Duodenal mucosa (tissue), 2 donors: ENCODE measurements around the gene MCTP1.

Source experiments
- H3K27ac ChIP-seq: one replicate; pipeline ENCODE4 v1.7.0; 2013; ENCODE audit warnings: low read depth, low read length
- H3K27me3 ChIP-seq, 2 donors: one replicate each; pipeline ENCODE4 v1.7.0; 2013; ENCODE audit warnings: low read length in 2 of 2, control low read depth in 1 of 2; ENCODE audit not compliant: insufficient read depth in 2 of 2, control insufficient read depth in 1 of 2
- H3K36me3 ChIP-seq, 2 donors: one replicate each; pipeline ENCODE4 v1.7.0; 2013; ENCODE audit warnings: low read length in 2 of 2, control low read depth in 1 of 2; ENCODE audit not compliant: insufficient read depth in 2 of 2, control insufficient read depth in 1 of 2
- H3K4me1 ChIP-seq, 2 donors: one replicate each; pipeline ENCODE4 v1.7.0; 2013; ENCODE audit warnings: low read length in 2 of 2, control low read depth in 1 of 2; ENCODE audit not compliant: insufficient read depth in 2 of 2, control insufficient read depth in 1 of 2
- H3K4me3 ChIP-seq, 2 donors: one replicate each; pipeline ENCODE4 v1.7.0; 2013; ENCODE audit warnings: low read length in 2 of 2, low read depth in 1 of 2
- H3K9ac ChIP-seq, 2 donors: one replicate each; pipeline ENCODE4 v1.7.0; 2013; ENCODE audit warnings: low read length in 2 of 2, low read depth in 1 of 2
- H3K9me3 ChIP-seq, 2 donors: one replicate each; pipeline ENCODE4 v1.7.0; 2013; ENCODE audit warnings: low read length in 2 of 2, control low read depth in 1 of 2; ENCODE audit not compliant: control insufficient read depth in 1 of 2

MCTP1 gene

DNA sequence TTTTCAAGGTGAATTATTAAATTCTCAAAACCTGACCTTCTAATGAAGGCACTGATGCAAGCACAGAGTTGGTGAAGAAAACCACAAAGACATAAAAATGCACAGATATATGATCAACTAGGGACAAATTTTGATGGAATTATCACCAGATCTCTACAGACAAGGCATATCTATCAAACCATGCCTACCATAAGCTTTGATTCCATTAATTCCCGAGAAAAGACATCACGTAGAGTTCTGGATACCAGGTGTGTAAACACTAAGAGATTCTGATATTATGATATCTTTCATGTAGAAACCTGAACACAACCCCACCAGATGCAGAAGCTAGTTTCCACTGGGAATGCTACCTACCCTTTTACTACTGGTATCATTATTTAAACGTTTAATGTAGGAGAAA, 525.9 kb downstream of the MCTP1 start:
- Histone ChIP-seq H3K4me3 (no peak overlapping the region), H3K27ac (no peak overlapping the region), H3K36me3 (no peaks in the 10 kb centered on the region), H3K9ac (no peak overlapping the region), H3K9me3 (no peaks in the 10 kb centered on the region), H3K4me1 (no peaks in the 10 kb centered on the region), H3K27me3 (no peaks in the 10 kb centered on the region)

DNA sequence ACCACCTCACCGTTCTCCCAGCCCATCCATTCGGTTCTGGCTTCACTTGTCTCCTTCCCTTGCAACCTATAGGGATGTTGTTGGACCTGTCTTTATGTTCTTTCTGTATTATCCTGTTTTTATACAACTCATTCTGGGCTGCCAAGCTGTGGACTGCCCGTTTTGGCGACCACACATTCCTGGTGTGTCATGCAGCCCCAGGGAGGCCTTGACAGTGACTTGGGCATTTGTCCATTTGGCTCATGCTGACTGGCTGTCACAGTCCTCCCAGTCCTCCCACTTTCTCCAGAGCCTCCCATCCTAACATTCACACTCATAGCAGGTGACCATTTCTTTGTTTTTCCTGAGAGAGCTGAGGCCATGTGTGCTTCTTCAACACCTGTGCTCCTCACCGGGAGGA, 530.1 kb downstream of the MCTP1 start:
- no peak overlapping the region for H3K9ac ChIP-seq

GRCh38 chr5:94751460-94751859, 533.4 kb downstream of the MCTP1 start:
- Histone ChIP-seq H3K9me3 (no peaks in the 10 kb centered on the region), H3K36me3 (no peaks in the 10 kb centered on the region), H3K4me3 (no peak overlapping the region), H3K9ac (no peak overlapping the region), H3K4me1 (no peaks in the 10 kb centered on the region), H3K27ac (no peak overlapping the region), H3K27me3 (no peaks in the 10 kb centered on the region)

More for the DNA sequence above, 530.1 kb downstream of the MCTP1 start:
- Histone ChIP-seq H3K27me3 (no peaks in the 10 kb centered on the region), H3K36me3 (no peaks in the 10 kb centered on the region), H3K4me1 (no peaks in the 10 kb centered on the region), H3K27ac (no peak overlapping the region), H3K9me3 (no peaks in the 10 kb centered on the region), H3K4me3 (no peak overlapping the region)

GRCh38 chr5:94750681-94751080, 534.2 kb downstream of the MCTP1 start:
- Histone ChIP-seq H3K36me3 (no peaks in the 10 kb centered on the region), H3K4me1 (no peaks in the 10 kb centered on the region), H3K9me3 (no peaks in the 10 kb centered on the region), H3K9ac (no peak overlapping the region), H3K27ac (no peak overlapping the region), H3K4me3 (no peak overlapping the region), H3K27me3 (no peaks in the 10 kb centered on the region)

GRCh38 chr5:94749042-94749441, 535.9 kb downstream of the MCTP1 start:
- no peak overlapping the region for H3K27ac ChIP-seq
- H3K9ac ChIP-seq: no peak overlapping the region
- no peaks in the 10 kb centered on the region for H3K27me3 ChIP-seq
- H3K36me3 ChIP-seq: no peaks in the 10 kb centered on the region
- no peaks in the 10 kb centered on the region for H3K9me3 ChIP-seq
- no peak overlapping the region for H3K4me3 ChIP-seq
- no peaks in the 10 kb centered on the region for H3K4me1 ChIP-seq

DNA sequence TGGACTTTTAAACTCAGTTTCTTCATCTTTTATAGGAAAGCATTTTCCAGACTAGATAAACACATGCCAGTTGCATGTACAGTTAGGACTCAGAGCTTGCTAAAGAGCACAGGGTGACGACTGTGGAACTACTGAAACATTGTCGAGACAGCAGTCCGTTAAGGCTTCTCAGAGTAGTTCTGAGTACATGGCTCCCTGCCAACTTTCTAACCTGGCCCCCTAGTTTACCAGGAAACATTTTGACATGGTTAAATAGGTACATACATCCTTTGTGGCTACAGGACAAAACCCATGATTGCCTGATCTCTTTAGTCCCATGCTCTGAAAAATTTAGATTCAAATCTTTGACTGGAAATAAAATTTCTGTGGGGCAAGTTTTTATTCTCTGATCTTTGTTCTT, 536.7 kb downstream of the MCTP1 start:
- H3K27ac ChIP-seq: no peak overlapping the region
- H3K4me1 ChIP-seq: no peaks in the 10 kb centered on the region
- H3K27me3 ChIP-seq: no peaks in the 10 kb centered on the region
- no peaks in the 10 kb centered on the region for H3K36me3 ChIP-seq
- no peak overlapping the region for H3K9ac ChIP-seq
- H3K4me3 ChIP-seq: no peak overlapping the region
- H3K9me3 ChIP-seq: no peaks in the 10 kb centered on the region

GRCh38 chr5:94747371-94747770, 537.5 kb downstream of the MCTP1 start:
- Histone ChIP-seq H3K9me3 (no peaks in the 10 kb centered on the region), H3K4me1 (no peaks in the 10 kb centered on the region), H3K4me3 (no peak overlapping the region), H3K27me3 (no peaks in the 10 kb centered on the region), H3K27ac (no peak overlapping the region), H3K36me3 (no peaks in the 10 kb centered on the region), H3K9ac (no peak overlapping the region)

GRCh38 chr5:94746731-94747124, 538.2 kb downstream of the MCTP1 start:
- H3K4me1 ChIP-seq: no peaks in the 10 kb centered on the region
- no peaks in the 10 kb centered on the region for H3K36me3 ChIP-seq
- no peak overlapping the region for H3K4me3 ChIP-seq
- no peak overlapping the region for H3K27ac ChIP-seq
- H3K9me3 ChIP-seq: no peaks in the 10 kb centered on the region
- H3K9ac ChIP-seq: no peak overlapping the region
- no peaks in the 10 kb centered on the region for H3K27me3 ChIP-seq

DNA sequence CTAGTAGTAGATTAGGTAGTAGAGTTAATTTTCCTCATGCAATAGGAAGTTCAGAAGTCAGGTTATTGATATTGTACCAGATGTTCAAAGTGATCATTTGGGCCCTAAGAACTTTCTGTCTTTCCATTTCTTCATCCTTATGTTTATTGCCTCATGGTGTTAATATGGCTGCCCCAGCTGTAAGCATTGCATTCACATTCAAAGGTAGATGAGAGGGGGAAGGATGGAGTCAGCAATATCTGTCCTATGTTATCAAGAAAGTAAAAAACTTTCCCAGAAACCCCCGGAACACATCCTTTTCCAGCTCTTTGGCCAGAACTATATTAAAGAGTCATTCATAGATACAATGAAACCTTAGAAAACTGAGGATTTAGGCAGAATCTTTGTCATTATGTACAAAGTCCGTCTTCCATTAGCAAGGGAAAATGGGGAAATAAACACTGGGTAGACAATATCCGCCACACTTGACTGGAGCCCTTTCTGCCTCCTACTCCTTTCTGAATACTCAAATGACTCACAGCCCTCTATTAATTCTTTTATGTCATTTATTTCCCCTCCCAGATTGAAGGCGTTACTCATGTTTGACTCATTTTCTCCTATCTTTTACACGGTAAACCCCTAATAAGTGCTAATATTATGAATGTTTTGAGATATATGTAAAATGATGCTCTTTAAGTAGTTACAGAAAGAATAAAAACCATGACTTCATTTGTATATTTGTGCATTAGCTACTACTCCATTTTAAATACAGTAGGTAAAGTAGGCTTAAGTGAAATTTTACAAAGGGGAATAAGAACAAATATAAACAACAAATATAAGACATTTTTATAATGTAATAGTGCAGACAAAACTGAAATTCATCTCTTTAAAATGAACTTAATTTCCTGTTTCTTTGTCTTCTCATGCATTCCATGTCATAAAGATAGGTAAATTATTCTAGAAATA, 538.8 kb downstream of the MCTP1 start:
- Histone ChIP-seq H3K27ac (no peak overlapping the region), H3K4me1 (no peaks in the 10 kb centered on the region), H3K9me3 (no peaks in the 10 kb centered on the region), H3K27me3 (no peaks in the 10 kb centered on the region), H3K4me3 (no peak overlapping the region), H3K9ac (no peak overlapping the region), H3K36me3 (no peaks in the 10 kb centered on the region)

DNA sequence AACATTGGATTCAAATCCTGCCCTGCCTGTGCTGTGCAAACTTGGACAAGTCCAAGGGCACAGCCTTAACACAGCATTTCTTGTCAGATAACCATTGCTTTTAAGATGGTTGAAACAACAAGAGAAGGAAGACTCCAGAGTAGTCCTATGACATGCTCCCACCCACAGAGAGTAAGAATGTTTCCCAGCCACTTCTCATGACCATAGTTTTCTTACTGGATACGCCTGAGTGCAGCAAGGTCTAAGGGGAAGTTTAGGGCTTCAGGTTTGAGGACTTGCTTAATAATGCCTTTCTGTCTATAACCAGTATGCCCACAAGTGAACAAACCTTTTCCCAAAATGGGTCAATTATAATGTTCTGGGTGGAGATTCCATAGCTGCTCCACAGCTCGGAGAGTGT, 540.0 kb downstream of the MCTP1 start:
- H3K9me3 ChIP-seq: no peaks in the 10 kb centered on the region
- H3K4me3 ChIP-seq: no peak overlapping the region
- H3K27me3 ChIP-seq: no peaks in the 10 kb centered on the region
- H3K36me3 ChIP-seq: no peaks in the 10 kb centered on the region
- H3K9ac ChIP-seq: no peak overlapping the region
- H3K27ac ChIP-seq: no peak overlapping the region
- H3K4me1 ChIP-seq: no peaks in the 10 kb centered on the region
